Measurements from ENCODE around the gene PLGRKT. TPM values are rescaled to one million over a fixed set of nuclear protein-coding genes. Genes with fewer than 3 reads are reported as not detected.

Gene PLGRKT
- total RNA-seq, 2 donors from 2014 or later = 55.9 to 56.2 TPM

- no peak for DNase-seq
- no peak overlapping the region for H3K4me3 ChIP-seq
- H3K36me3 ChIP-seq = no peaks in the 10 kb centered on the region
- TF ChIP-seq CTCF (IDR thresholded peaks at IDR 0.05) = no peak
- no peak overlapping the region for H3K27ac ChIP-seq
- intact Hi-C loops (cut with DNase I) = loop anchor here (5.0 to 10.0 kb wide), 2 partner anchors 242 to 444 kb away; partner anchors contain the start of genes INSL6 and JAK2
- H3K9me3 ChIP-seq = no peaks in the 10 kb centered on the region
- H3K27me3 ChIP-seq = no peaks in the 10 kb centered on the region
- no peaks in the 10 kb centered on the region for H3K4me1 ChIP-seq
- H3K9ac ChIP-seq (ENCODE audit: low read depth in 2 of 2, low read length in 2 of 2) = no peak overlapping the region
Observed at GRCh38 chr9:5428794-5429528, 8.8 kb downstream of the PLGRKT start.

DNA sequence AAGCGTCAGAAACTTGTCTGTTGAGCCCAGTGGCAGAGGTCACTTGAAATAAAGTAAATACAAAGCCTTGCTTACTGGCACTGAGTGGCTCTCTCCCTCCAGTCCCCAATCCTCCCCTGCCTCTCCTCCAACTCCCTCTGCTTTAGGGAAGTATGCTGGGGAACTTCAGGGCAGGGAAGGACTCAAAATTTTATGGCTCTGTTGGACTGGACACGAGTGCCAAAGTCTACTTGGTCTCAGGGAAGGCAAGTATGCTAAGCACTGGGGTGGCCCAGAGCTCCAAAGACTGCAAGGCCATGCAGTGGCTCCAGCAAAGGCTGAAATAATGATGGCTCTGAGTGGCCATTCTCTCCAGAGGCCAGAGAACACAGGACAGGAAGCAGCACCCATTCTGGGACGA, 9.6 kb downstream of the PLGRKT start:
- Histone ChIP-seq H3K27ac (no peak overlapping the region), H3K4me1 (no peaks in the 10 kb centered on the region), H3K4me3 (no peak overlapping the region), H3K36me3 (no peaks in the 10 kb centered on the region), H3K9me3 (no peaks in the 10 kb centered on the region), H3K27me3 (no peaks in the 10 kb centered on the region), H3K9ac (ENCODE audit: low read depth in 2 of 2, low read length in 2 of 2) (no peak overlapping the region)
- DNase-seq = no peak
- intact Hi-C loops (cut with DNase I) = loop anchor here (5.0 to 10.0 kb wide), 2 partner anchors 241 to 443 kb away; partner anchors contain the start of genes INSL6 and JAK2
- no peak for TF ChIP-seq CTCF (IDR thresholded peaks at IDR 0.05)

GRCh38 chr9:5427005-5427404, 10.7 kb downstream of the PLGRKT start:
- intact Hi-C loops (cut with DNase I) = loop anchor here (5.0 to 10.0 kb wide), 2 partner anchors 240 to 442 kb away; partner anchors contain the start of genes INSL6 and JAK2
- DNase-seq = no peak
- no peak for TF ChIP-seq CTCF (IDR thresholded peaks at IDR 0.05)

DNA sequence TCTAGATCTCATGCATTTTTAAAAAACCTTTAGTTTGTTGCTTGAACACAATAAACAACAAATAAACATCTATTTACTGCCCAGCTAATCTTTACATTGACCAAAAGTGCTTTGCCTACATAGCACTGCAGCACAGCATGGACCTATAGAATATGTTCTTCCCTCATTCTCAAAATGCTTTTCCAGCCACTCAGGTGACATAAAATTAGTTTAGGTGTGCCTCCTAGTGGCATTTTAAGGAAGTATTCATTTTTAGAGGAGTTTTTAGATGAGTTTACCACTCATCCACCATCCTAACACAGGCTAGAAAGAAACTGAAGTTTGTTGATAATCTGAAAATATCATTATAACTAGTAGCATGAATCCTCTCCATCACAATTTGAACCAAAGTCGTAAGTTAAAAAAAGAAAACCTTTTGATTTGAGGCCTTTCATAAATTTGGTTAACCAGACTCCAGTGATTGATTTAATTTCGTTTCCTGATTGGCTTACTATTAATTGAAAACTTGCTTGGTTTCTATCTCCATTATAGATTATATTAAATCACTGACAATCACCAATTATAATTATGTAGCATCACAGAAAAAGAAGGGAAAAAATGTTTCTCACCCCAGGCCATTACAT, 12.6 kb downstream of the PLGRKT start:
- H3K4me1 ChIP-seq = no peaks in the 10 kb centered on the region
- intact Hi-C loops (cut with DNase I) = loop anchor here (5.0 to 10.0 kb wide), 2 partner anchors 238 to 440 kb away; partner anchors contain the start of genes INSL6 and JAK2
- peak; percentile 38 for TF ChIP-seq CTCF (IDR thresholded peaks at IDR 0.05)

More at GRCh38 chr9:5427005-5427404, 10.7 kb downstream of the PLGRKT start:
- no peaks in the 10 kb centered on the region for H3K36me3 ChIP-seq
- no peak overlapping the region for H3K4me3 ChIP-seq
- H3K27ac ChIP-seq = no peak overlapping the region
- H3K27me3 ChIP-seq = no peaks in the 10 kb centered on the region
- H3K9ac ChIP-seq (ENCODE audit: low read depth in 2 of 2, low read length in 2 of 2) = no peak overlapping the region
- no peaks in the 10 kb centered on the region for H3K9me3 ChIP-seq
- H3K4me1 ChIP-seq = no peaks in the 10 kb centered on the region

GRCh38 chr9:5422276-5422675, 15.4 kb downstream of the PLGRKT start:
- H3K27ac ChIP-seq = no peak overlapping the region
- H3K27me3 ChIP-seq = no peaks in the 10 kb centered on the region
- TF ChIP-seq CTCF (IDR thresholded peaks at IDR 0.05) = no peak
- no peaks in the 10 kb centered on the region for H3K9me3 ChIP-seq
- H3K4me1 ChIP-seq = no peaks in the 10 kb centered on the region
- no peak overlapping the region for H3K4me3 ChIP-seq
- H3K36me3 ChIP-seq = no peaks in the 10 kb centered on the region
- no peak for DNase-seq
- intact Hi-C loops (cut with DNase I) = loop anchor here (10.0 kb wide), 1 partner anchor 437 kb away; the partner anchor contains the start of gene JAK2
- no peak overlapping the region for H3K9ac ChIP-seq (ENCODE audit: low read depth in 2 of 2, low read length in 2 of 2)

More for the DNA sequence above, 12.6 kb downstream of the PLGRKT start:
- no peak overlapping the region for H3K9ac ChIP-seq (ENCODE audit: low read depth in 2 of 2, low read length in 2 of 2)
- no peaks in the 10 kb centered on the region for H3K27me3 ChIP-seq
- H3K27ac ChIP-seq = no peak overlapping the region
- no peaks in the 10 kb centered on the region for H3K36me3 ChIP-seq
- no peaks in the 10 kb centered on the region for H3K9me3 ChIP-seq
- no peak for DNase-seq
- H3K4me3 ChIP-seq = no peak overlapping the region

Measured in colonic mucosa (tissue), 4 donors.